Mammary epithelial cell (primary cell): ENCODE results near the gene ITGB8.

Source experiments
- EZH2 ChIP-seq: IDR thresholded peaks from 2 replicates; pipeline ENCODE4 v1.6.1; 2012; ENCODE audit warnings: low read length, inconsistent platforms, borderline replicate concordance
- TF ChIP-seq, protein P1 (sequence below), 2 donors: IDR thresholded peaks in 1 of 2; conservative IDR thresholded peaks in 1 of 2; 2 replicates each; pipeline ENCODE4 v1.5.1; 2011 to 2012; ENCODE audit warnings: inconsistent platforms in 2 of 2, low read length in 2 of 2, mild to moderate bottlenecking in 2 of 2, control low read depth in 1 of 2, low read depth in 1 of 2; ENCODE audit not compliant: insufficient read depth in 1 of 2; ENCODE audit errors: extremely low read depth in 1 of 2

DNA sequence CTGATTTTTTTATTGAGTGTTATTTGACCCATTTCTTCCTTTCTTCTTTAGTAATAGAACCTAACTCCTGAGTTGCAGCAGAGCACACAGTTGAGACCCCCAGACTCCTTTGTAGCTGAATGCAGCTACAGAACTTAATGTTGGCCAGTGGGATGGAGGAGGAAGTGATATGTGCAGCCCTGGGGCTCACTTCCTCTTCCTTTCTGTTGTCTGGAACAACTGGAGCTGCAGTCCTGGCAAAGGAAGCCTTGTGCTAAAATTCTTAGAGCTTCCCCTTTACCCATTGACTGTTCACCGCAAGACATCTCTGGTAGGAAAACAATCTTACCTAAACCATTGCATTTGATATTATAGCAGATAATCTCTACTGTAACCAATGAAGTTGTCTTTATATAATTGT, 86.6 kb downstream of the ITGB8 start:
- TF ChIP-seq, protein P1, sequence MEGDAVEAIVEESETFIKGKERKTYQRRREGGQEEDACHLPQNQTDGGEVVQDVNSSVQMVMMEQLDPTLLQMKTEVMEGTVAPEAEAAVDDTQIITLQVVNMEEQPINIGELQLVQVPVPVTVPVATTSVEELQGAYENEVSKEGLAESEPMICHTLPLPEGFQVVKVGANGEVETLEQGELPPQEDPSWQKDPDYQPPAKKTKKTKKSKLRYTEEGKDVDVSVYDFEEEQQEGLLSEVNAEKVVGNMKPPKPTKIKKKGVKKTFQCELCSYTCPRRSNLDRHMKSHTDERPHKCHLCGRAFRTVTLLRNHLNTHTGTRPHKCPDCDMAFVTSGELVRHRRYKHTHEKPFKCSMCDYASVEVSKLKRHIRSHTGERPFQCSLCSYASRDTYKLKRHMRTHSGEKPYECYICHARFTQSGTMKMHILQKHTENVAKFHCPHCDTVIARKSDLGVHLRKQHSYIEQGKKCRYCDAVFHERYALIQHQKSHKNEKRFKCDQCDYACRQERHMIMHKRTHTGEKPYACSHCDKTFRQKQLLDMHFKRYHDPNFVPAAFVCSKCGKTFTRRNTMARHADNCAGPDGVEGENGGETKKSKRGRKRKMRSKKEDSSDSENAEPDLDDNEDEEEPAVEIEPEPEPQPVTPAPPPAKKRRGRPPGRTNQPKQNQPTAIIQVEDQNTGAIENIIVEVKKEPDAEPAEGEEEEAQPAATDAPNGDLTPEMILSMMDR (conservative IDR thresholded peaks at IDR 0.05 in 1 of 2, IDR thresholded peaks at IDR 0.05 in 1 of 2; ENCODE audit: extremely low read depth in 1 of 2, insufficient read depth in 1 of 2, low read depth in 1 of 2, low read length in 2 of 2) = no peak
- no peak for TF ChIP-seq EZH2
